A673 (cell line): ENCODE measurements around the gene RBM12. TPM values are rescaled to one million over a fixed set of nuclear protein-coding genes. Genes with fewer than 3 reads are reported as not detected.

Experiments used
- BruUV-seq: library from RNA; stranded (reverse); fragments of 400-500 nt; replicated peaks from 2 replicates; lab custom pipeline; 2021; lab: Mats Ljungman, UMichigan
- CTCF ChIA-PET: fragments of 300-600 bp; sonication (Branson Sonifier 250); formaldehyde crosslinking; loops from one replicate; lab custom pipeline; 2022; ENCODE audit warnings: antibody characterized with exemption; lab: Charles Lee
- POLR2A ChIA-PET: fragments of 300-600 bp; sonication (Branson Sonifier 250); formaldehyde crosslinking; loops from one replicate; lab custom pipeline; 2022; ENCODE audit warnings: antibody characterized with exemption; ENCODE audit not compliant: low non-redundant PET; lab: Charles Lee
- DNase-seq: peaks from one replicate; pipeline ENCODE4 v3.0.0-alpha.2; 2015; ENCODE audit warnings: low spot score
- H3K27ac ChIP-seq: fragments of 200-600 bp; sonication (generic); 2 replicates; pipeline ENCODE4 v1.5.1; 2016; ENCODE audit warnings: mixed run types, low read depth, mild to moderate bottlenecking, mixed read lengths, antibody characterized with exemption, low read length; ENCODE audit not compliant: poor library complexity, severe bottlenecking
- H3K27me3 ChIP-seq: fragments of 200-600 bp; sonication (generic); replicated peaks from 2 replicates; pipeline ENCODE4 v1.6.1; 2017; ENCODE audit warnings: mixed run types, low read depth, mild to moderate bottlenecking, mixed read lengths, antibody characterized with exemption, low read length; ENCODE audit not compliant: insufficient read depth, poor library complexity
- H3K36me3 ChIP-seq: fragments of 200-600 bp; sonication (generic); 2 replicates; pipeline ENCODE4 v1.6.1; 2016; ENCODE audit warnings: mixed run types, mild to moderate bottlenecking, mixed read lengths, antibody characterized with exemption, low read length; ENCODE audit not compliant: insufficient read depth, poor library complexity, severe bottlenecking
- H3K4me1 ChIP-seq: fragments of 200-600 bp; sonication (generic); 2 replicates; pipeline ENCODE4 v1.6.1; 2017; ENCODE audit warnings: mixed run types, mild to moderate bottlenecking, mixed read lengths, antibody characterized with exemption, low read length; ENCODE audit not compliant: insufficient read depth, poor library complexity, severe bottlenecking
- H3K4me3 ChIP-seq: fragments of 200-600 bp; sonication (generic); 2 replicates; pipeline ENCODE4 v1.5.1; 2016; ENCODE audit warnings: low read depth, mixed run types, mild to moderate bottlenecking, mixed read lengths, low read length; ENCODE audit not compliant: poor library complexity, severe bottlenecking
- H3K9me3 ChIP-seq: fragments of 200-600 bp; sonication (generic); 2 replicates; pipeline ENCODE4 v1.6.1; 2016; ENCODE audit warnings: mixed run types, low read depth, mild to moderate bottlenecking, mixed read lengths, antibody characterized with exemption, low read length; ENCODE audit not compliant: poor library complexity, severe bottlenecking
- CTCF ChIP-seq: fragments of 300-800, 200-600 bp; sonication (generic); conservative IDR thresholded peaks from 2 replicates; pipeline ENCODE4 v1.5.1; 2017; ENCODE audit warnings: low read depth, mild to moderate bottlenecking, antibody characterized with exemption, low read length, moderate library complexity, mixed read lengths
- EZH2 ChIP-seq: fragments of 200-600 bp; sonication (generic); IDR thresholded peaks from 2 replicates; pipeline ENCODE4 v1.6.1; 2017; ENCODE audit warnings: borderline replicate concordance, low read depth, mild to moderate bottlenecking, mixed read lengths, antibody characterized with exemption, low read length; ENCODE audit not compliant: poor library complexity, severe bottlenecking
- intact Hi-C: fragments of 100-400 bp; cut with micrococcal nuclease; formaldehyde crosslinking; loops from one replicate; pipeline ENCODE4 v1.10.0; 2022; ENCODE audit not compliant: unreplicated experiment
- total RNA-seq: library from RNA; stranded (reverse); gene quantifications from 2 replicates; pipeline ENCODE4 v1.2.3, GENCODE V29; 2021

Gene RBM12
- total RNA-seq, 1 experiment from 2014 or later: 124 TPM

DNA sequence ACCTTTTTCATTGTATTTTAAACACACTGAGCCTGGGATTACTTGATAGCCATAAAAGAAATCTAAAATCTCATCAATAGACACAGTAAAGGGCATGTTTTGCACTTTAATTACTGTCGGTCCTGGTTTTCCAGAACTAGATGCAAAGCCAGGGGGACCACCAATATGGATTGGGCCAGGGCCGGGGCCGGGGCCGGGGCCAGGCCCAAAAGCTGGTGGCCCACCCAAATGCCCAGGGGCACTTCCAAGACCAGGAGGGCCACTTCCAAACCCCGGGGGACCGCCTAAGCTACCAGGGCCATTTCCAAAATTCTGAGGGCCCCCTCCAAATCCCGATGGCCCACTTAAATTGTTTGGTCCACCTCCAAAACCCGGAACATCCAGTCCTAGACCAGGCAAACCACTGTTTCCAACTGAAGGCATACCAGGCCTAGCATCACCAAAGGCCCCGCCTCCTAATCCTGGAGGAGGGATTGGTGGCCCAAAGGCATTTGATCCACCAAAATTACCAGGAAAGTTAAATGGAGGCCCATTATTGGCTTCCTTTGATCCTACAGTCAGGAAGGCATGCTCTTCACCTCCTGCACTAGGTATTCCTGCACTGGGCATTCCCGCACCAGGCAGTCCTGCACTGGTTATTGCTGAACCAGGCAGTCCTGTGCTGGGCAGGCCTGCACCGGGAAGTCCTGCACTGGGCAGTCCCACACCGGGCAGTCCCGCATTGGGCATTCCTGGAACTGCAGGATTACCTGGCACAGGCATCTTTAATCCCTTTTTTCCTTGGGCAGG is 11.9 kb downstream of the RBM12 start:
- intact Hi-C loops: no loop called here
- Histone ChIP-seq H3K4me3 (no peak overlapping the region), H3K36me3 (peaks cover 74% of the 10 kb centered on the region), H3K27me3 (no peaks in the 10 kb centered on the region), H3K9me3 (no peaks in the 10 kb centered on the region), H3K27ac (no peak overlapping the region), H3K4me1 (peaks cover 10% of the 10 kb centered on the region)
- POLR2A ChIA-PET: no interaction called here
- no peak for TF ChIP-seq EZH2
- no peak for TF ChIP-seq CTCF
- no TSS peak for BruUV-seq
- CTCF ChIA-PET: no interaction called here
- DNase-seq: no peak

GRCh38 chr20:35651958-35652357 is 12.7 kb downstream of the RBM12 start:
- no TSS peak for BruUV-seq
- ChIA-PET POLR2A (no interaction called here), CTCF (no interaction called here)
- no peak overlapping the region for H3K27ac ChIP-seq
- H3K4me1 ChIP-seq: peaks cover 1% of the 10 kb centered on the region
- no peak for DNase-seq
- H3K36me3 ChIP-seq: peaks cover 74% of the 10 kb centered on the region
- no peaks in the 10 kb centered on the region for H3K9me3 ChIP-seq
- no peak overlapping the region for H3K4me3 ChIP-seq
- no peaks in the 10 kb centered on the region for H3K27me3 ChIP-seq
- no peak for TF ChIP-seq CTCF
- TF ChIP-seq EZH2: no peak
- intact Hi-C loops: no loop called here

GRCh38 chr20:35650632-35651031 is 14.1 kb downstream of the RBM12 start:
- no peaks in the 10 kb centered on the region for H3K4me1 ChIP-seq
- DNase-seq: no peak
- no peaks in the 10 kb centered on the region for H3K9me3 ChIP-seq
- ChIA-PET CTCF (no interaction called here), POLR2A (no interaction called here)
- H3K4me3 ChIP-seq: no peak overlapping the region
- H3K27ac ChIP-seq: no peak overlapping the region
- no peak for TF ChIP-seq CTCF
- TF ChIP-seq EZH2: no peak
- no TSS peak for BruUV-seq
- no peaks in the 10 kb centered on the region for H3K27me3 ChIP-seq
- intact Hi-C loops: no loop called here
- H3K36me3 ChIP-seq: peaks cover 68% of the 10 kb centered on the region
